ENCODE measurements around the gene MPDZ. TPM values are rescaled to one million over a fixed set of nuclear protein-coding genes. Genes with fewer than 3 reads are reported as not detected.

Gene MPDZ
- total and polyA plus RNA-seq, 2 of the 4 experiments (the other 2 are of a cell fraction), result 18.8 to 39.3 TPM

- ATAC-seq (ENCODE audit: low read depth) (no peak), DNase-seq (no peak)
- Histone ChIP-seq H2BK20ac (ENCODE audit: low read depth, low read length) (no peak overlapping the region), H3K36me3 (ENCODE audit: control insufficient read depth, insufficient read depth, low read length) (peaks cover 22% of the 10 kb centered on the region), H3K79me1 (ENCODE audit: low read depth in 1 of 2, low read length in 2 of 2) (no peaks in the 10 kb centered on the region), H3K4me1 (ENCODE audit: control insufficient read depth, insufficient read depth, low read length) (peaks cover 3% of the 10 kb centered on the region; the same call in 1 of the 2 replicates), H3K56ac (ENCODE audit: extremely low read depth, insufficient read depth, low read length) (no peak overlapping the region), H2AK9ac (replicated peaks; ENCODE audit: low read depth, low read length, poor library complexity) (no peak overlapping the region), H3K9me1 (ENCODE audit: insufficient read depth, low read length) (peaks cover 3% of the 10 kb centered on the region), H3K27ac (ENCODE audit: insufficient read depth, low read length) (no peak overlapping the region), H3K4me3 (ENCODE audit: insufficient read depth, low read depth, low read length) (no peak overlapping the region), H4K5ac (ENCODE audit: low read depth, low read length) (no peak overlapping the region), H2BK5ac (ENCODE audit: low read depth, low read length, poor library complexity, severe bottlenecking) (no peak overlapping the region), H2AK5ac (ENCODE audit: low read depth, low read length) (no peak overlapping the region), H4K8ac (ENCODE audit: low read depth in 2 of 2, low read length in 2 of 2) (no peak overlapping the region), H3K4ac (ENCODE audit: low read depth, low read length) (no peak overlapping the region), H4K91ac (ENCODE audit: insufficient read depth, low read depth, low read length) (no peak overlapping the region), H3K23ac (ENCODE audit: low read depth, low read length) (no peak overlapping the region), H2AFZ (replicated peaks; ENCODE audit: low read length, poor library complexity) (no peak overlapping the region), H2BK120ac (ENCODE audit: low read depth, low read length) (no peak overlapping the region), H3K14ac (replicated peaks; ENCODE audit: low read depth, low read length) (no peak overlapping the region), H3K27me3 (ENCODE audit: control insufficient read depth, insufficient read depth, low read length) (no peaks in the 10 kb centered on the region), H4K20me1 (ENCODE audit: insufficient read depth, low read length) (no peaks in the 10 kb centered on the region), H3K18ac (ENCODE audit: low read depth, low read length) (no peak overlapping the region), H3K9me3 (ENCODE audit: control insufficient read depth, insufficient read depth, low read length) (no peaks in the 10 kb centered on the region), H3K4me2 (ENCODE audit: low read depth, low read length) (no peak overlapping the region), H2BK15ac (ENCODE audit: low read depth, low read length) (no peak overlapping the region), H3K9ac (ENCODE audit: low read depth, low read length) (no peak overlapping the region)
- BruUV-seq (replicated peaks), result no TSS peak
- no peak for TF ChIP-seq USF2 (IDR thresholded peaks at IDR 0.05; ENCODE audit: low read depth, low read length)
- no peak for TF ChIP-seq SMC3 (IDR thresholded peaks at IDR 0.05; ENCODE audit: low read depth, low read length)
- no peak for TF ChIP-seq RAD21 (IDR thresholded peaks at IDR 0.05; ENCODE audit: low read length)
- TF ChIP-seq POLR2A (IDR thresholded peaks at IDR 0.05; ENCODE audit: low read depth, low read length), result no peak
- TF ChIP-seq CTCF (conservative IDR thresholded peaks at IDR 0.05; ENCODE audit: low read depth, low read length), result no peak
- no peak for TF ChIP-seq MAZ (IDR thresholded peaks at IDR 0.05; ENCODE audit: borderline replicate concordance, low read depth, low read length)
- TF ChIP-seq ELK1 (IDR thresholded peaks at IDR 0.05; ENCODE audit: borderline replicate concordance, low read depth, low read length), result no peak
- no peak for TF ChIP-seq NFE2L2 (IDR thresholded peaks at IDR 0.05; ENCODE audit: low read depth, low read length)
- no peak for TF ChIP-seq FOS (IDR thresholded peaks at IDR 0.05; ENCODE audit: low read depth, low read length)
- TF ChIP-seq RCOR1 (IDR thresholded peaks at IDR 0.05; ENCODE audit: insufficient replicate concordance, low read length), result no peak
- in situ Hi-C loops (cut with MboI; ENCODE audit: low sequenced_read_pairs) (no loop called here), dilution Hi-C loops (cut with HindIII; ENCODE audit: low sequenced_read_pairs, unreplicated experiment) (no loop called here), intact Hi-C loops (cut with micrococcal nuclease) (no loop called here)
- CTCF ChIA-PET, result interaction anchor here (0.7 kb wide), 1 partner anchor 556 kb away, joined by 4 read pairs; no protein-coding TSS in a partner anchor
- POLR2A ChIA-PET (ENCODE audit: unreplicated experiment), result no interaction called here
- no CpG with 5 or more reads among the region's 2 CpGs for WGBS, 2 experiments (ENCODE audit: extremely low coverage in 2 of 2, insufficient read length in 1 of 2)
These were observed 161.2 kb downstream of the MPDZ start for GRCh38 chr9:13118313-13118712.
